ENCODE data around the gene MEOX1.

DNA sequence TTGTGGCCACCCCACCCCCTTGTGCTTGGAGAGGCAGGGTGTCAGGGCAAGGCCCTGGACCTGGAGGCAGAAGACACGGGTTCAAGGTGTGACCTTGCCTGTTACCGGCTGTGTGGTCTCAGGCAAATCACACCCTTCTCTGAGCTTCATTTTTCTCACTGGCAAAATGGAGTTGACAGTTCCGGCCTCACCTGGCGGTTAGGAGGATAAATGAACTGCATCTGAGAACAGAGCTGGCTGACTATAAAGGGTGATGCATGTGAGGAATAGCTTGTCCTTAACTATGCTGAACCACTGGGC, 4.2 kb upstream of the MEOX1 start:
- TF ChIP-seq, protein P1, sequence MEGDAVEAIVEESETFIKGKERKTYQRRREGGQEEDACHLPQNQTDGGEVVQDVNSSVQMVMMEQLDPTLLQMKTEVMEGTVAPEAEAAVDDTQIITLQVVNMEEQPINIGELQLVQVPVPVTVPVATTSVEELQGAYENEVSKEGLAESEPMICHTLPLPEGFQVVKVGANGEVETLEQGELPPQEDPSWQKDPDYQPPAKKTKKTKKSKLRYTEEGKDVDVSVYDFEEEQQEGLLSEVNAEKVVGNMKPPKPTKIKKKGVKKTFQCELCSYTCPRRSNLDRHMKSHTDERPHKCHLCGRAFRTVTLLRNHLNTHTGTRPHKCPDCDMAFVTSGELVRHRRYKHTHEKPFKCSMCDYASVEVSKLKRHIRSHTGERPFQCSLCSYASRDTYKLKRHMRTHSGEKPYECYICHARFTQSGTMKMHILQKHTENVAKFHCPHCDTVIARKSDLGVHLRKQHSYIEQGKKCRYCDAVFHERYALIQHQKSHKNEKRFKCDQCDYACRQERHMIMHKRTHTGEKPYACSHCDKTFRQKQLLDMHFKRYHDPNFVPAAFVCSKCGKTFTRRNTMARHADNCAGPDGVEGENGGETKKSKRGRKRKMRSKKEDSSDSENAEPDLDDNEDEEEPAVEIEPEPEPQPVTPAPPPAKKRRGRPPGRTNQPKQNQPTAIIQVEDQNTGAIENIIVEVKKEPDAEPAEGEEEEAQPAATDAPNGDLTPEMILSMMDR (IDR thresholded peaks at IDR 0.05; ENCODE audit: low read length), result no peak
- TF ChIP-seq EZH2 (optimal IDR thresholded peaks at IDR 0.05; ENCODE audit: low read depth, low read length), result no peak
